Measurements from ENCODE around the gene EVI5L. TPM values are rescaled to one million over a fixed set of nuclear protein-coding genes. Genes with fewer than 3 reads are reported as not detected.

The EVI5L gene
- total and polyA plus RNA-seq, 2 of the 13 experiments (the other 11 are each of a cell fraction or from before 2014, with no cell fraction given): 1.7 to 2.4 TPM

DNA sequence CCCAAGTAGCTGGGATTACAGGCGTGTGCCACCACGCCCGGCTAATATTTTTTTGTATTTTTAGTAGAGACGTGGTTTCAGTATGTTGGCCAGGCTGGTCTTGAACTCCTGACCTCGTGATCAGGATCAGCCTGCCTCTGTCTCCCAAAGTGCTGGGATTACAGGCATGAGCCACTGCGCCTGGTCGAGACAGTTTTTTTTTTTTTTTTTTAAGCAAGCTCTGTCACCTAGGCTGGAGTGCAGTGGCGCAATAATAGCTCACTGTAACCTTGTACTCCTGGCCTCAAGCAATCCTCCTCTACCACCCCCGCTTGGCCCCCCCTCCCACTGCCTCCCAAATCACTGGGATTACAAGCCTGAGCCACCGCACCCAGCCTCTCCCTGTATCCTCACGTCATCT, 67.3 kb downstream of the EVI5L start (continued):
- TF ChIP-seq NR2F6 (IDR thresholded peaks at IDR 0.05) (peak; percentile 47; the same call in 1 of the 2 replicates), NR2F6 (CRISPR knock-in tag; IDR thresholded peaks at IDR 0.05) (peak; percentile 64; the same call in 1 of the 2 replicates), PLSCR1 (CRISPR knock-in tag; IDR thresholded peaks at IDR 0.05; ENCODE audit: borderline replicate concordance) (no peak), POLR2G (IDR thresholded peaks at IDR 0.05; ENCODE audit: low read depth, low read length) (no peak), RCOR2 (CRISPR knock-in tag; IDR thresholded peaks at IDR 0.05) (peak; percentile 75), REPIN1 (CRISPR knock-in tag; IDR thresholded peaks at IDR 0.05; ENCODE audit: borderline replicate concordance, low read depth) (no peak), STAT6 (CRISPR knock-in tag; IDR thresholded peaks at IDR 0.05; ENCODE audit: borderline replicate concordance) (0 out of 2 replicates have a peak, but pooled peaks have one; percentile 49), AHDC1 (CRISPR knock-in tag; IDR thresholded peaks at IDR 0.05; ENCODE audit: borderline replicate concordance) (peak; percentile 73; the same call in 1 of the 2 replicates), ZUFSP (CRISPR knock-in tag; IDR thresholded peaks at IDR 0.05; ENCODE audit: borderline replicate concordance) (no peak), RBAK (CRISPR knock-in tag; IDR thresholded peaks at IDR 0.05) (no peak), RXRB (CRISPR knock-in tag; IDR thresholded peaks at IDR 0.05; ENCODE audit: borderline replicate concordance) (peak; percentile 61; the same call in 1 of the 2 replicates), DZIP1 (CRISPR knock-in tag; IDR thresholded peaks at IDR 0.05) (no peak)
- TF ChIP-seq, protein P1, sequence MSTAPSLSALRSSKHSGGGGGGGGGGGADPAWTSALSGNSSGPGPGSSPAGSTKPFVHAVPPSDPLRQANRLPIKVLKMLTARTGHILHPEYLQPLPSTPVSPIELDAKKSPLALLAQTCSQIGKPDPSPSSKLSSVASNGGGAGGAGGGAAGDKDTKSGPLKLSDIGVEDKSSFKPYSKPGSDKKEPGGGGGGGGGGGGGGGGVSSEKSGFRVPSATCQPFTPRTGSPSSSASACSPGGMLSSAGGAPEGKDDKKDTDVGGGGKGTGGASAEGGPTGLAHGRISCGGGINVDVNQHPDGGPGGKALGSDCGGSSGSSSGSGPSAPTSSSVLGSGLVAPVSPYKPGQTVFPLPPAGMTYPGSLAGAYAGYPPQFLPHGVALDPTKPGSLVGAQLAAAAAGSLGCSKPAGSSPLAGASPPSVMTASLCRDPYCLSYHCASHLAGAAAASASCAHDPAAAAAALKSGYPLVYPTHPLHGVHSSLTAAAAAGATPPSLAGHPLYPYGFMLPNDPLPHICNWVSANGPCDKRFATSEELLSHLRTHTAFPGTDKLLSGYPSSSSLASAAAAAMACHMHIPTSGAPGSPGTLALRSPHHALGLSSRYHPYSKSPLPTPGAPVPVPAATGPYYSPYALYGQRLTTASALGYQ (CRISPR knock-in tag; IDR thresholded peaks at IDR 0.05): no peak
